Mesenchymal stem cell (in vitro differentiated cells and primary cell): Measurements from ENCODE around the gene ACER3.

ENCODE experiments used
- DNase-seq: peaks from one replicate; pipeline ENCODE4 v3.0.0-alpha.2; 2013
- H2AFZ ChIP-seq: one replicate; pipeline ENCODE4 v1.6.1; 2013; ENCODE audit warnings: low read depth, mild to moderate bottlenecking, control low read depth, inconsistent platforms, low read length, moderate library complexity
- H2AK5ac ChIP-seq: 2 replicates; pipeline ENCODE4 v1.6.1; 2013; ENCODE audit warnings: low read length, moderate library complexity, mild to moderate bottlenecking, inconsistent platforms; ENCODE audit not compliant: severe bottlenecking
- H2BK120ac ChIP-seq: one replicate; pipeline ENCODE4 v1.6.1; 2013; ENCODE audit warnings: low read depth, mild to moderate bottlenecking, inconsistent platforms, low read length, moderate library complexity
- H2BK12ac ChIP-seq, 2 experiments: one replicate each; pipeline ENCODE4 v1.6.1; 2013; ENCODE audit warnings: inconsistent platforms in 2 of 2, low read length in 2 of 2, mild to moderate bottlenecking in 2 of 2, moderate library complexity in 2 of 2, control low read depth in 1 of 2
- H2BK15ac ChIP-seq: one replicate; pipeline ENCODE4 v1.6.1; 2013; ENCODE audit warnings: mild to moderate bottlenecking, low read depth, inconsistent platforms; ENCODE audit not compliant: poor library complexity, severe bottlenecking
- H2BK5ac ChIP-seq: 2 replicates; pipeline ENCODE4 v1.6.1; 2013; ENCODE audit warnings: low read depth, mild to moderate bottlenecking, low read length, control low read depth, inconsistent platforms; ENCODE audit not compliant: poor library complexity, severe bottlenecking
- H3K14ac ChIP-seq, 2 experiments: one replicate each; pipeline ENCODE4 v1.6.1; 2013; ENCODE audit warnings: inconsistent platforms in 2 of 2, low read length in 2 of 2, control low read depth in 1 of 2, mild to moderate bottlenecking in 1 of 2, moderate library complexity in 1 of 2
- H3K18ac ChIP-seq, 2 experiments: one replicate each; pipeline ENCODE4 v1.6.1; 2013; ENCODE audit warnings: inconsistent platforms in 2 of 2, low read length in 2 of 2, control low read depth in 1 of 2, low read depth in 1 of 2, mild to moderate bottlenecking in 1 of 2
- H3K23ac ChIP-seq, 2 experiments: one replicate each; pipeline ENCODE4 v1.6.1; 2013; ENCODE audit warnings: inconsistent platforms in 2 of 2, low read length in 2 of 2, mild to moderate bottlenecking in 2 of 2, moderate library complexity in 2 of 2, control low read depth in 1 of 2
- H3K27ac ChIP-seq: 2 replicates; pipeline ENCODE4 v1.5.1; 2013; ENCODE audit warnings: mild to moderate bottlenecking, moderate library complexity, low read length, control low read depth, inconsistent platforms; ENCODE audit not compliant: poor library complexity, severe bottlenecking
- H3K27me3 ChIP-seq, 2 experiments: 2 replicates each; pipeline versions ENCODE4 v1.6.1 to v1.7.0; 2013; ENCODE audit warnings: low read length in 2 of 2, mild to moderate bottlenecking in 2 of 2, moderate library complexity in 2 of 2, control low read depth in 1 of 2, inconsistent platforms in 1 of 2; ENCODE audit not compliant: control insufficient read depth in 1 of 2, insufficient read depth in 1 of 2
- H3K36me3 ChIP-seq, 2 experiments: 2 replicates each; pipeline versions ENCODE4 v1.6.1 to v1.7.0; 2013; ENCODE audit warnings: low read length in 2 of 2, control low read depth in 1 of 2, inconsistent platforms in 1 of 2, low read depth in 1 of 2, mild to moderate bottlenecking in 1 of 2; ENCODE audit not compliant: insufficient read depth in 2 of 2, control insufficient read depth in 1 of 2
- H3K4ac ChIP-seq, 2 experiments: one replicate each; pipeline ENCODE4 v1.6.1; 2013; ENCODE audit warnings: inconsistent platforms in 2 of 2, low read length in 2 of 2, mild to moderate bottlenecking in 2 of 2, moderate library complexity in 2 of 2, control low read depth in 1 of 2, low read depth in 1 of 2
- H3K4me1 ChIP-seq: 2 replicates; pipeline ENCODE4 v1.6.1; 2013; ENCODE audit warnings: low read depth, low read length, control low read depth; ENCODE audit not compliant: control insufficient read depth, insufficient read depth
- H3K4me2 ChIP-seq: 2 replicates; pipeline ENCODE4 v1.6.1; 2013; ENCODE audit warnings: low read length, mild to moderate bottlenecking, inconsistent platforms; ENCODE audit not compliant: poor library complexity, severe bottlenecking
- H3K4me3 ChIP-seq, 2 experiments: 2 replicates each; pipeline versions ENCODE4 v1.5.1 to v1.7.0; 2013; ENCODE audit warnings: low read length in 2 of 2, mild to moderate bottlenecking in 2 of 2, control low read depth in 1 of 2, low read depth in 1 of 2; ENCODE audit not compliant: insufficient read depth in 1 of 2
- H3K79me1 ChIP-seq: replicated peaks from 2 replicates; pipeline ENCODE4 v1.6.1; 2013; ENCODE audit warnings: mild to moderate bottlenecking, control low read depth, low read length, inconsistent platforms; ENCODE audit not compliant: poor library complexity, severe bottlenecking
- H3K9ac ChIP-seq: 2 replicates; pipeline ENCODE4 v1.7.0; 2013; ENCODE audit warnings: mild to moderate bottlenecking, low read length, moderate library complexity
- H3K9me3 ChIP-seq: 2 replicates; pipeline ENCODE4 v1.7.0; 2013; ENCODE audit warnings: mild to moderate bottlenecking, low read length; ENCODE audit not compliant: control insufficient read depth
- H4K8ac ChIP-seq: one replicate; pipeline ENCODE4 v1.6.1; 2013; ENCODE audit warnings: inconsistent platforms, mild to moderate bottlenecking, low read length, moderate library complexity
- H4K91ac ChIP-seq: one replicate; pipeline ENCODE4 v1.6.1; 2013; ENCODE audit warnings: mild to moderate bottlenecking, low read length, inconsistent platforms
- WGBS: methylation state at CpG from one replicate; pipeline ENCODE4 v1.1.7; 2013; ENCODE audit warnings: mixed read lengths; 5-methylcytosine and 5-hydroxymethylcytosine counted together

ACER3 gene

DNA sequence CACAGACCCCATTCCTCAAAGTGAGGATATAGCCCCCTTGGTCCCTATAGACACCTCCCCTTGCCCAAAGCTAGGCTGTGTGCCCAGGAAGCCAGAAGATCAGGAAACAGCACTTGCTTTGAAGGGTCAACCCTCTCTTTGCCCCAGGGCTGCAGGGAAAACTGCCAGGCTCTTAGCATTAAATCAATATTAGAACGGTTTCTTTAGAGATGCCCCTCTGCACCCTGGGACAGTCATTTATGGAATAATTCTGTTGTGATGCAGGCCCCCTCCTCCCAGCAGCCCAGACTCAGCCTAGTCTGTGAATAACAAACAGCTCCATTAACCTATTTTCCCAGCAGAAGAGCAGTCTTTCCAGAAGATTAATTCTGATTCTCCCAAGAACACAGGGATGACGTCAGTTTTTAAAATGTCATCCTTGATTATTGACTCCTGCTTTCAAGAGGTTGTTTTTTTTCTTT, 194.4 kb downstream of the ACER3 start:
- Histone ChIP-seq H3K27ac (no peak overlapping the region), H2BK15ac (no peak overlapping the region), H3K18ac (no peak overlapping the region), H3K14ac (no peak overlapping the region), H3K36me3 (no peaks in the 10 kb centered on the region), H2AFZ (no peak overlapping the region), H3K4me3 (no peak overlapping the region), H2BK12ac (no peak overlapping the region), H3K9ac (no peak overlapping the region), H2AK5ac (no peak overlapping the region), H2BK120ac (no peak overlapping the region), H3K4ac (no peak overlapping the region), H3K4me2 (no peak overlapping the region), H3K4me1 (peaks cover 2% of the 10 kb centered on the region), H4K91ac (no peak overlapping the region), H3K9me3 (peaks cover 10% of the 10 kb centered on the region), H4K8ac (no peak overlapping the region), H2BK5ac (no peak overlapping the region), H3K23ac (no peak overlapping the region), H3K27me3 (no peaks in the 10 kb centered on the region), H3K79me1 (no peaks in the 10 kb centered on the region)
- no peak for DNase-seq
- 89% methylated on average over 2 of the region's 2 CpGs for WGBS

DNA sequence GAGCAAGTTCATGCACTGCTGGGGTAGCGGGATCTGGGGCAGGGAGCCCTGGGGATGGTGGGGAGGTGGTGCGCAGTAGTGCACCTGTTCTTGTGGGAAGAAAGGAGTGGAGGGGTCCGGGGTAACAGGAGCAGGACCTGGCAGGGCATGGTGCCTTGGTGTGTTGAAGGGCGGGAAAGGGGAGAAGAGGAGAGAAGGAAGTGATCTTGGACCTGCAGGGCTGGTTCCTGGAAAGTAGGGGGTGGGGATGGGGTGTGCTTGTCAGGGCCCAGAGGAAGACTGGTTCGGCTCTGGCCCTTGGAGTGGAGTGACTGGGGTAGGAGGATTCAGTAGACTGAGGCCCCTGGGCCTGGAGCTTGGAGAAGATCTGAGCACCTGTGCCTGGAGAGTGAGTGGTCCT, 195.2 kb downstream of the ACER3 start:
- peaks cover 10% of the 10 kb centered on the region for H3K9me3 ChIP-seq
- H3K14ac ChIP-seq: no peak overlapping the region
- H3K4me1 ChIP-seq: peaks cover 2% of the 10 kb centered on the region
- H2BK5ac ChIP-seq: no peak overlapping the region
- no peaks in the 10 kb centered on the region for H3K27me3 ChIP-seq
- H3K27ac ChIP-seq: no peak overlapping the region
- H3K18ac ChIP-seq: no peak overlapping the region
- no peak overlapping the region for H2BK120ac ChIP-seq
- H3K79me1 ChIP-seq: no peaks in the 10 kb centered on the region
- H3K4me2 ChIP-seq: no peak overlapping the region
- no peak overlapping the region for H2AFZ ChIP-seq
- no peaks in the 10 kb centered on the region for H3K36me3 ChIP-seq
- no peak overlapping the region for H2BK15ac ChIP-seq
- no peak overlapping the region for H2BK12ac ChIP-seq
- H2AK5ac ChIP-seq: no peak overlapping the region
- no peak overlapping the region for H3K23ac ChIP-seq
- no peak overlapping the region for H3K4me3 ChIP-seq
- no peak overlapping the region for H4K91ac ChIP-seq
- no peak overlapping the region for H4K8ac ChIP-seq
- 80% methylated on average over 5 of the region's 5 CpGs for WGBS
- DNase-seq: no peak
- H3K4ac ChIP-seq: no peak overlapping the region
- H3K9ac ChIP-seq: no peak overlapping the region

DNA sequence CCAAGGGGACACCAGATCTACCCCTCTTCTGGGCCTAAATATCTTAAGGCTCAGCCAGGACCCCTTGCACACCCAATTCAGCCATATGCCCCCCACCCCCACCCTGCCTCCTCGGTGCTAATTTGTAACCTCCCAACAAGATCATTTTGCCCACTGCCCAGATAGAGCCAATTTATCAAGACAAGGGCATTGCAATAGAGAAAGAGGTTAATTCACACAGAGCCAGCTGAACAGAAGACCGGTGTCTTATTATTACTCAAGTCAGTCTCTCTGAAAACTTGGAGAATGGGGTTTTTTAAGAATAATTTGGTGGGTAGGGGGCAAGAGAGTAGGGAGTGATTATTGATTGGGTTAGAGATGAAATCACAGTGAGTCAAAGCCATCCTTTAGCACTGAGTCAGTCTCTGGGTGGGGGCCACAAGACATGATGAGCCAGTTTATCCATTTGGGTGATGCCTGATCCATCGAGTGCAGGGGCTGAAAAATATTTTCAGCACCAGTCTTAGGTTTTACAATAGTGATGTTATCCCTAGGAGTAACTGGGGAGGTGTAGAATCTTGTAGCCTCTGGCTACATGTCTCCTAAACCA, 196.2 kb downstream of the ACER3 start:
- Histone ChIP-seq H2BK12ac (no peak overlapping the region), H4K8ac (no peak overlapping the region), H3K27ac (no peak overlapping the region), H3K14ac (no peak overlapping the region), H2AFZ (no peak overlapping the region), H3K4me2 (no peak overlapping the region), H2BK120ac (no peak overlapping the region), H3K23ac (no peak overlapping the region), H3K4me3 (no peak overlapping the region), H3K79me1 (no peaks in the 10 kb centered on the region), H2AK5ac (no peak overlapping the region), H3K36me3 (no peaks in the 10 kb centered on the region), H2BK15ac (no peak overlapping the region), H4K91ac (no peak overlapping the region), H3K27me3 (no peaks in the 10 kb centered on the region), H3K4ac (no peak overlapping the region), H3K9me3 (peaks cover 10% of the 10 kb centered on the region), H2BK5ac (no peak overlapping the region), H3K4me1 (peaks cover 2% of the 10 kb centered on the region), H3K18ac (no peak overlapping the region), H3K9ac (no peak overlapping the region)
- no peak for DNase-seq
- WGBS: 80% methylated on average over 3 of the region's 3 CpGs

DNA sequence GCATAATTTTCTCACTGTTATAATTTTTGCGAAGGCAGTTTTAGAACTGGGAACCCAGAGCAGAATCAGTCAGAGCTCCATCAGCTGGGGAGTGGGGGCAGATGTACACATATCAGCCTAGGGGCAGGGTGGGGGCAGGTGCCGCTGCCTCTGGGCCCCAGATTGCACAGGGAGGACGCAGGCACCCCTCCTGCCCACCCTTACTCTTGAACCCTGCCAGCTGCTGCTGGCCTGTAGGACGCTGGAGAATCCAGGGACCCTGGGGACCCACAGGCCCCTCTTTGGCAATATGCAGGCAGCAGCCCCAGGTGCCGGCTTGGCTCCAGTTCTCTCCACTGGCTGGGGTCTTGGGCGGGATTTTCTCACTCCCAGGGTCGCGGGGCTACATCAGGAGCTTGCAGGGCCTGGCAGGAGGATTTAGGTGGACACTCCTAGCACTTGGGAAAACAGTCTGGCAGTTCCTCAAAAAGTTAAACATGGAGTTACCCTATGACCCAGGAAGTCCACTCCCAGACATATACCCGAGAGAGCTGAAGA, 197.3 kb downstream of the ACER3 start:
- no peak overlapping the region for H3K4me2 ChIP-seq
- no peak overlapping the region for H3K27ac ChIP-seq
- no peak overlapping the region for H2BK5ac ChIP-seq
- no peak overlapping the region for H4K91ac ChIP-seq
- no peak overlapping the region for H3K9ac ChIP-seq
- H3K4ac ChIP-seq: no peak overlapping the region
- H2BK15ac ChIP-seq: no peak overlapping the region
- no peak overlapping the region for H3K23ac ChIP-seq
- H3K14ac ChIP-seq: no peak overlapping the region
- WGBS: 80% methylated on average over 9 of the region's 9 CpGs
- H2AK5ac ChIP-seq: no peak overlapping the region
- H3K27me3 ChIP-seq: no peaks in the 10 kb centered on the region
- H4K8ac ChIP-seq: no peak overlapping the region
- H3K36me3 ChIP-seq: no peaks in the 10 kb centered on the region
- H3K79me1 ChIP-seq: no peaks in the 10 kb centered on the region
- H2BK12ac ChIP-seq: no peak overlapping the region
- H3K4me1 ChIP-seq: peaks cover 1% of the 10 kb centered on the region
- H3K9me3 ChIP-seq: peaks cover 10% of the 10 kb centered on the region
- H2BK120ac ChIP-seq: no peak overlapping the region
- no peak overlapping the region for H3K4me3 ChIP-seq
- no peak for DNase-seq
- no peak overlapping the region for H2AFZ ChIP-seq
- H3K18ac ChIP-seq: no peak overlapping the region
